ENCODE measurements around the gene ENTPD8.

Gene ENTPD8

DNA sequence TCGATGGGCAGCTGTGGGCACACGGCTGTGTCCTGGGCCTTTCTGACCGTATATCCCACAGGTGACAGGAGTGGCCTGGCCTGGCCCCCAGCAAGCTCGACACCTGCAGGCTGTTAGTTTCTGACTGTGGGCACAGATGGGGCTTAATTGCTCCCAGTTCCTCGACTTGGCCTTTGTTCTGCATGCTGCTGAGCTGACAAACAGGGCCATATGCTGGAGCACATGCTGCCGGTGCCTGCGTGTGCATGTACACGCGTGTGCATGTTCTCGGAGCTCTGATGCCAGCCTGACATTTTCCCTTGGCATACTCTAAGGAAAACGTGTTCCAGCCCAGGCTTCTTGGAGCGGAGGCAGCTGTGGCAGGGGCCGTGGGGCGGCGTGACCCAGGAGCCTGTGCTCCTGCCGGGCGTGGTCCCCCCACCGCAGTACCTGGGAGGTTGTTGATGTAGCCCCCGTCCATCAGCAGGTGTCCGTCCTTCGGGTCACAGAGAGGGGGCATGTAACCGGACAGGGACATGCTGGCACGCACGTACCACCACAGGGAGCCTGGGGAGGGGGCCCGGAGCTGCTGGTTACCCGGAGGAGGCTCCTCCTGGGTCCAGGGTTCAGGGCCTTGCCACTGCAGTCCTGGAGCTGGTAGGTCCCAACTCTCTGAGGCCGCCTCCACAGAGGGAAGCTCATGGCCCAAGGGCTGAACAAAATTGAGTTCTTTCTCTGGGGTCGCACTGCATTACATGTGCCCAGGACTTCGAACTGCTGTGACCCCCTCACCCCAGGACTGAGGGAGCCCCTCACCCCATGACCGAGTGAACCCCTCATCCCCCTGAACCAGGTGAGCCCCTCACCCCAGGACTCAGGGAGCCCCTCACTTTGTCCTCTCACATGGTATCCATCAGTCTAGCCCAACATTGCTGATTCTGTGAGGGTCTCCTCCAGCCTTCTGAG lies 22.1 kb upstream of the ENTPD8 start:
- no peak overlapping the region for H3K9ac ChIP-seq (ENCODE audit: insufficient read length, low read depth)
- no peak for TF ChIP-seq YY1 (IDR thresholded peaks at IDR 0.05; ENCODE audit: insufficient read depth, insufficient read length)
- no peak for TF ChIP-seq SUZ12 (IDR thresholded peaks at IDR 0.05; ENCODE audit: extremely low read depth, insufficient read depth, insufficient read length)
- no peak for TF ChIP-seq ZNF274 (IDR thresholded peaks at IDR 0.05; ENCODE audit: low read depth, low read length)
- no peaks in the 10 kb centered on the region for H3K9me3 ChIP-seq (ENCODE audit: insufficient read depth, low read length)
- no peak for DNase-seq (ENCODE audit: low read depth, low spot score)
- no peak overlapping the region for H3K4me3 ChIP-seq (ENCODE audit: insufficient read length, low read depth)
- peaks cover 13% of the 10 kb centered on the region for H3K4me1 ChIP-seq (ENCODE audit: insufficient read depth, insufficient read length)
- H3K36me3 ChIP-seq (ENCODE audit: insufficient read depth, insufficient read length, low read length), result no peaks in the 10 kb centered on the region
- peaks cover 20% of the 10 kb centered on the region for H3K27me3 ChIP-seq (ENCODE audit: insufficient read depth, insufficient read length)

DNA sequence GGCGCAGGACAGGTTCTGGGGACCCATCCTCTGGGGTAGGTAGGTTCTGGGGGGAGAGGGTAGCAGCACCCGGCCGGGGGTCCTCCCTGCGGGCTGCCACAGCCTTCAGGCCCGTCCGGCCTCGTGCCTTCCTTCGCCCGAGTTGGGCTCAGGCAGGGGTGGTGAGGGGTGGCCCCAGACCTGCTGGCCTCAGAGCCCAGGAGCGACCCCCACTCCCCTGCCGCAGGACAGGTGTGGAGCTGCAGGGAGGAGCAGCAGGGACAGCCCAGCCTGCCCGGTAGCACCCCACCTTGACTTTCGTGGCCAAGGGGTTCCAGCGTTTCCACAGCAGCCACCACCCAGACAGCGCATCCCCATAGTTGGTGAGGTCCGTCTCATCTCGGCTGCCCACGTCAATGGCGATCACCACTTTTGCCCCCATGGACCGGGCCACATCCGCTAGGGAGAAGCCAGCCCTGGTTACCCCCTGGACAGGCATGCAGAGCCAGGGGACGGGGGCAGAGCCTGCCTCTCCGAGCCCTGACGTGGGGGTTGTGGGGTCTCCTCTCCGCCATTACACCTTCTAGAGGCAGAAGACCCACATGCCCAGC lies 21.3 kb upstream of the ENTPD8 start:
- Histone ChIP-seq H3K4me3 (ENCODE audit: insufficient read length, low read depth) (no peak overlapping the region), H3K9ac (ENCODE audit: insufficient read length, low read depth) (no peak overlapping the region), H3K4me1 (ENCODE audit: insufficient read depth, insufficient read length) (peaks cover 18% of the 10 kb centered on the region), H3K27me3 (ENCODE audit: insufficient read depth, insufficient read length) (peaks cover 20% of the 10 kb centered on the region), H3K9me3 (ENCODE audit: insufficient read depth, low read length) (no peaks in the 10 kb centered on the region), H3K36me3 (ENCODE audit: insufficient read depth, insufficient read length, low read length) (peaks cover 7% of the 10 kb centered on the region)
- TF ChIP-seq ZNF274 (IDR thresholded peaks at IDR 0.05; ENCODE audit: low read depth, low read length), result no peak
- no peak for TF ChIP-seq YY1 (IDR thresholded peaks at IDR 0.05; ENCODE audit: insufficient read depth, insufficient read length)
- no peak for TF ChIP-seq SUZ12 (IDR thresholded peaks at IDR 0.05; ENCODE audit: extremely low read depth, insufficient read depth, insufficient read length)
- DNase-seq (ENCODE audit: low read depth, low spot score), result no peak

DNA sequence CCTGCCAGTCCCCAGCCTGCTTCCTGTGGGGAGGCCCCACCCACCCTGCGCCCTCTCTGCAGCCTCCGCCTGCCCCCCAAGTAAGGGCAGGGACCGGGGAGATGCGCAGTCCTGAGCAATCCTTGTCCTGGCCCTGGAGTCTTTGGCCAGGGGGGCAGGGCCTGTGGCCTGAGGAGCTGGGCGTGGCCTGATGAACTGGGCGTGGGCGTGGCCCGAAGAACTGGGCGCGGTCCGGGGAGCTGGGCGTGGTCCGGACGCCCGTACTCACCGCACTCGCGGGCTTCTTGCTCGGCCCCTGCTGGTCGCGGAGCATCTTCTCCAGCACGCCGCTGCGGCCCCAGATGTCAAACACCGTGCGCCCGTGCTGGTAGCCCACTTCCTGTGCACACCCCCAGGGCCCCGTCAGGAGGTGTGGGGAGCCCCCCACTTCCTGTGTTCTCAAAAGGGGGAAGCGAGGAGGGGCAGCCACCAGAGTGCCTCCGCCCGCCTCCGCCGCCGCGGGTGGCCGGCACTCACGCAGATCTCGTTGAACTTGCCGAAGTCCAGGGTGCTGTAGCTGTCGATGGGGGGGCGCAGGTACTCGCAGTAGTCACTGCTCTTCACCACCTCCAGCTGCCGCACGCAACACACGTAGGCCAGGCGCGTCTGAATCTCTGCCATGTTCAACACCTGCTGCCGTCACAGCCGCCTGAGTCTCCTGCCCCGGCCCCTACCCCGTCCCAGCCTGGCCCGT lies 20.7 kb upstream of the ENTPD8 start:
- TF ChIP-seq ZNF274 (IDR thresholded peaks at IDR 0.05; ENCODE audit: low read depth, low read length), result no peak
- TF ChIP-seq SUZ12 (IDR thresholded peaks at IDR 0.05; ENCODE audit: extremely low read depth, insufficient read depth, insufficient read length), result no peak
- no peak for TF ChIP-seq YY1 (IDR thresholded peaks at IDR 0.05; ENCODE audit: insufficient read depth, insufficient read length)
- Histone ChIP-seq H3K4me1 (ENCODE audit: insufficient read depth, insufficient read length) (peaks cover 25% of the 10 kb centered on the region), H3K9me3 (ENCODE audit: insufficient read depth, low read length) (no peaks in the 10 kb centered on the region), H3K9ac (ENCODE audit: insufficient read length, low read depth) (no peak overlapping the region), H3K4me3 (ENCODE audit: insufficient read length, low read depth) (no peak overlapping the region), H3K36me3 (ENCODE audit: insufficient read depth, insufficient read length, low read length) (peaks cover 14% of the 10 kb centered on the region), H3K27me3 (ENCODE audit: insufficient read depth, insufficient read length) (peaks cover 20% of the 10 kb centered on the region)
- peak; percentile 62 for DNase-seq (ENCODE audit: low read depth, low spot score)

DNA sequence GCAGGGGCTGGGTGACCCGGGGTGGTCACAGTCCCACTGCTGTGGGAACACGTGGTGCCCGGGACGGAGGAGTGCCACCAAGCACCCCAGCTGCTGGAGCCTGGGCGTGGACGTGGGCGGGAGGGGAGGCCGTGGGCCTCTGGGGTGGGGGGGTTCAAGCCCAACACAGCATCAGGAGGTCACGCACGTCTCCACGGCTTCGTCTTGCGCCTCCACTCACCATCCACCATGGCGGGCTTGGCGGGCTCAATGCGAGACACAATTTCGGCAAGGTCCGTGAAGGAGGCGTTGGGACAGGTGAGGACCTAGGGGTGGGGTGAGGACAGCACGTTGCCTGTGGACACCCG lies 20.1 kb upstream of the ENTPD8 start:
- TF ChIP-seq SUZ12 (IDR thresholded peaks at IDR 0.05; ENCODE audit: extremely low read depth, insufficient read depth, insufficient read length), result no peak
- no peak for TF ChIP-seq ZNF274 (IDR thresholded peaks at IDR 0.05; ENCODE audit: low read depth, low read length)
- no peak for TF ChIP-seq YY1 (IDR thresholded peaks at IDR 0.05; ENCODE audit: insufficient read depth, insufficient read length)
- H3K9me3 ChIP-seq (ENCODE audit: insufficient read depth, low read length), result no peaks in the 10 kb centered on the region
- no peak overlapping the region for H3K4me3 ChIP-seq (ENCODE audit: insufficient read length, low read depth)
- H3K4me1 ChIP-seq (ENCODE audit: insufficient read depth, insufficient read length), result peaks cover 27% of the 10 kb centered on the region
- H3K36me3 ChIP-seq (ENCODE audit: insufficient read depth, insufficient read length, low read length), result peaks cover 19% of the 10 kb centered on the region
- H3K27me3 ChIP-seq (ENCODE audit: insufficient read depth, insufficient read length), result peaks cover 20% of the 10 kb centered on the region
- no peak overlapping the region for H3K9ac ChIP-seq (ENCODE audit: insufficient read length, low read depth)
- DNase-seq (ENCODE audit: low read depth, low spot score), result no peak

DNA sequence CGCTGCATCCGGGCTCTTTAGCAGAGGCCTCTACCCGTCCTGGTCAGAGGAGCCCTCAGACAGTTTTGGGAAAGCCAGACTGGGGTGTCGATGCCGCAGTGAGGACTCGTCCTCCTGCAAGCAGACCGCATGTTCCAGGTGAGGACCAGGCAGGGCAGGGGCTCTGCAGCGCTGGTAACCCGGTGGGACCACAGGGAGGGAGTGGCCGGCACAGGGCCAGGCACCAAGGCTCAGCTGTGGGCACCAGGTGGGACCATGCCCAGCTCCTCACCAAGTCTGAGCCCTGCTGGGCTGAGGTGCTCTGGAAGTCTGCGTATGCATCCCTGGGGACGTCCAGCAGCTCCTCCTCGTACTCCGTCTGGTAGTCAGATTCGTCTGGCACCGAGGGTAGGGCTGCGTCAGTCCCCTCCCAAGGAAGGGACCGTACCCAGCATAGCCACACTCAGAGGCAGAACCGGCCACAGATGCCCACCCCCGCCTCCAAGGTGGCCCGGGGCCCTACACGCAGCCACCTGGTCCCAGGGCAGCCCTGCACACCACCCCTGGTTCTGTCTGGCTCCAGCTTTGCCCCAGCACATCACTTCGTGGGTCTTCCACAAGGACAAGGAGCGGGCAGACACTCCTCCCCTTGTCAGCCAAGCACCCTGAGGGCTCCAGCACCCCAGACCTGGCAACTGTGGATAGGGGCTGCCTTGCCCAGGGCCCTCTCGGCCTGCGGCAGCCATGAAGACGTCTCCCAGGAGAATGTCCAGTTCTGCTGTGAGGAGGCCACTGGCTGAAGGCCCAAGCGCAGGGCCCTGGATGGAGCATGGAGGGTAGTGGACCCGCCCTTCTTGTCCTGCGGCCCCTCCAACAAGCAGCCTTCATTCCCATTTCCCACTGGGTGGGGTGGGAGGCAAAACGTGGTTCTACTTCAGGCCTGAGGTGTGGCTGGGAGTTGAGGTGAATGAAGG lies 19.5 kb upstream of the ENTPD8 start:
- no peak for DNase-seq (ENCODE audit: low read depth, low spot score)
- no peak for TF ChIP-seq YY1 (IDR thresholded peaks at IDR 0.05; ENCODE audit: insufficient read depth, insufficient read length)
- TF ChIP-seq ZNF274 (IDR thresholded peaks at IDR 0.05; ENCODE audit: low read depth, low read length), result no peak
- TF ChIP-seq SUZ12 (IDR thresholded peaks at IDR 0.05; ENCODE audit: extremely low read depth, insufficient read depth, insufficient read length), result no peak
- H3K9ac ChIP-seq (ENCODE audit: insufficient read length, low read depth), result no peak overlapping the region

DNA sequence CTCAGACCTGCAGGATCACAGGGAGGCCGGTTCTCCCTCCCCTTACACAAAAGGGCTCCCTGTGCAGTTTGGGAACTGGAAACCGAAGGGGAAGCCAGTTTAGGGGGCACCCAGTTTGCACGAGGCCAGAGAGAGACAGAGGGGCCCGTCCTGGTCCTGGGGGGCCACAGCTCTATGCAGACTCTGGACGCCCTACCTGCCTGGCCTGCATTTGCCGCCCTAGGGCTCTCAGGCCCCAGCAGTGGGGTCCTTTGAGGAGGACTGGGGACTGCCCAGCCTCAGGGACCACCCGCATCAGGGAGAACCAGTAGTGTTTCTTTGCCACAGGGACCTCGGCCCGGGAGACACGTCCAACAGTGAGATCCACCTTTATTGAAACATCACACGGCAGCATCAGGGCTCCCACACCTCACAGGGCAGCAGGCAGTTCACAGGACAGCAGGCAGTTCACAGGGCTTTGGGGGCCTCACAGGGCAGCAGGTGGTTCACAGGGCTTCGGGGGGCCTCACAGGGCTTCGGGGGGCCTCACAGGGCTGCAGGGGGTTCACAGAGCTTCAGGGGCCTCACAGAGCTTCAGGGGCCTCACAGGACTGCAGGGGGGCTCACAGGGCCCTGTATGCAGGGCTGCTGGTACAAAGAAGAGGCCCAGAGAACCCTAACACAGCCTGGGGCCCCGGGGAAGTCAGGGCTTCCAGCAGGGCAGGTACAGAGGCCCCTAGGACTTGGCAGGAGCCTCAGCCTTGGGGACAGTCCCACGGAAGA lies 18.6 kb upstream of the ENTPD8 start:
- H3K4me3 ChIP-seq (ENCODE audit: insufficient read length, low read depth), result no peak overlapping the region
- peak overlapping the region; percentile 58 for H3K9ac ChIP-seq (ENCODE audit: insufficient read length, low read depth)
- peaks cover 34% of the 10 kb centered on the region for H3K36me3 ChIP-seq (ENCODE audit: insufficient read depth, insufficient read length, low read length)
- H3K4me1 ChIP-seq (ENCODE audit: insufficient read depth, insufficient read length), result peaks cover 39% of the 10 kb centered on the region
- no peak for DNase-seq (ENCODE audit: low read depth, low spot score)
- TF ChIP-seq ZNF274 (IDR thresholded peaks at IDR 0.05; ENCODE audit: low read depth, low read length) (no peak), SUZ12 (IDR thresholded peaks at IDR 0.05; ENCODE audit: extremely low read depth, insufficient read depth, insufficient read length) (no peak), YY1 (IDR thresholded peaks at IDR 0.05; ENCODE audit: insufficient read depth, insufficient read length) (no peak)
- no peaks in the 10 kb centered on the region for H3K9me3 ChIP-seq (ENCODE audit: insufficient read depth, low read length)
- peaks cover 20% of the 10 kb centered on the region for H3K27me3 ChIP-seq (ENCODE audit: insufficient read depth, insufficient read length)

More for the DNA sequence above, 19.5 kb upstream of the ENTPD8 start:
- Histone ChIP-seq H3K36me3 (ENCODE audit: insufficient read depth, insufficient read length, low read length) (peaks cover 26% of the 10 kb centered on the region), H3K9me3 (ENCODE audit: insufficient read depth, low read length) (no peaks in the 10 kb centered on the region), H3K4me1 (ENCODE audit: insufficient read depth, insufficient read length) (peaks cover 31% of the 10 kb centered on the region), H3K27me3 (ENCODE audit: insufficient read depth, insufficient read length) (peaks cover 20% of the 10 kb centered on the region), H3K4me3 (ENCODE audit: insufficient read length, low read depth) (no peak overlapping the region)
